ENCODE measurements around the gene DLX2. TPM values are rescaled to one million over a fixed set of nuclear protein-coding genes. Genes with fewer than 3 reads are reported as not detected.

Gene DLX2
- total and polyA plus RNA-seq, 12 donors, result 0.06 to 0.49 (median 0.15) TPM; not detected in 5

- Histone ChIP-seq H3K36me3 (replicated peaks in 1 of 2) (no peaks in the 10 kb centered on the region), H3K9me3 (replicated peaks in 1 of 3) (no peaks in the 10 kb centered on the region), H3K27ac (no peak overlapping the region), H3K4me3 (no peak overlapping the region), H3K4me1 (replicated peaks in 1 of 2) (no peaks in the 10 kb centered on the region), H3K27me3 (no peaks in the 10 kb centered on the region)
- TF ChIP-seq CTCF (IDR thresholded peaks at IDR 0.05) (no peak), POLR2A (IDR thresholded peaks at IDR 0.05) (no peak)
- DNase-seq, result no peak
- 87 to 100% (median 98%) methylated on average over 1 of the region's 1 CpG for WGBS, 4 donors
- intact Hi-C loops (cut with DNase I), result no loop called here
Observed at GRCh38 chr2:172074254-172074653, 28.4 kb downstream of the DLX2 start.

GRCh38 chr2:172073518-172073917, 29.2 kb downstream of the DLX2 start:
- Histone ChIP-seq H3K27me3 (no peaks in the 10 kb centered on the region), H3K36me3 (replicated peaks in 1 of 2) (no peaks in the 10 kb centered on the region), H3K9me3 (replicated peaks in 1 of 3) (no peaks in the 10 kb centered on the region), H3K27ac (no peak overlapping the region), H3K4me1 (replicated peaks in 1 of 2) (no peaks in the 10 kb centered on the region), H3K4me3 (no peak overlapping the region)
- WGBS, 4 donors, result 92 to 99% (median 97%) methylated on average over 4 of the region's 4 CpGs
- intact Hi-C loops (cut with DNase I), result no loop called here
- no peak for DNase-seq
- TF ChIP-seq POLR2A (IDR thresholded peaks at IDR 0.05), result no peak
- TF ChIP-seq CTCF (IDR thresholded peaks at IDR 0.05), result no peak

GRCh38 chr2:172072706-172073105, 30.0 kb downstream of the DLX2 start:
- no peaks in the 10 kb centered on the region for H3K27me3 ChIP-seq
- intact Hi-C loops (cut with DNase I), result no loop called here
- DNase-seq, result no peak
- no peak overlapping the region for H3K27ac ChIP-seq
- no peaks in the 10 kb centered on the region for H3K4me1 ChIP-seq (replicated peaks in 1 of 2)
- H3K4me3 ChIP-seq, result no peak overlapping the region
- H3K9me3 ChIP-seq (replicated peaks in 1 of 3), result no peaks in the 10 kb centered on the region
- no peaks in the 10 kb centered on the region for H3K36me3 ChIP-seq (replicated peaks in 1 of 2)
- 94 to 96% (median 96%) methylated on average over 2 of the region's 2 CpGs for WGBS, 4 donors
- no peak for TF ChIP-seq POLR2A (IDR thresholded peaks at IDR 0.05)
- no peak for TF ChIP-seq CTCF (IDR thresholded peaks at IDR 0.05)

GRCh38 chr2:172072303-172072702, 30.4 kb downstream of the DLX2 start:
- no peak for DNase-seq
- no peak for TF ChIP-seq POLR2A (IDR thresholded peaks at IDR 0.05)
- TF ChIP-seq CTCF (IDR thresholded peaks at IDR 0.05), result no peak
- H3K9me3 ChIP-seq (replicated peaks in 1 of 3), result no peaks in the 10 kb centered on the region
- 91 to 96% (median 93%) methylated on average over 3 of the region's 3 CpGs for WGBS, 4 donors
- H3K27me3 ChIP-seq, result no peaks in the 10 kb centered on the region
- no peak overlapping the region for H3K4me3 ChIP-seq
- H3K4me1 ChIP-seq (replicated peaks in 1 of 2), result no peaks in the 10 kb centered on the region
- H3K36me3 ChIP-seq (replicated peaks in 1 of 2), result no peaks in the 10 kb centered on the region
- intact Hi-C loops (cut with DNase I), result no loop called here
- no peak overlapping the region for H3K27ac ChIP-seq

Data from adrenal gland (tissue), 12 donors.